Right lung (tissue), 10 donors: ENCODE data around the gene HMMR. TPM values are rescaled to one million over a fixed set of nuclear protein-coding genes. Genes with fewer than 3 reads are reported as not detected.
"Not testable (repeated sequence)": the region's sequence is repeated elsewhere in the genome, so short reads cannot be mapped to it uniquely, and the experiment has no call there.

Experiments used
- DNase-seq, 2 donors: peaks; one replicate each; pipeline ENCODE4 v3.0.0-alpha.2; 2013
- long read RNA-seq, 8 donors: transcript quantifications; one replicate each; lab custom pipeline, GENCODE V29; 2026
- polyA plus RNA-seq, 5 donors: library from polyadenylated mRNA; unstranded; fragments of 120-200 nt; gene quantifications; one replicate each; pipeline versions ENCODE4 v1.2.1 to v1.2.3, GENCODE V29; 2013; ENCODE audit warnings: inconsistent platforms in 1 of 5, low replicate concordance in 1 of 5; ENCODE audit not compliant: insufficient read length in 5 of 5, insufficient read depth in 1 of 5

Gene HMMR
- polyA plus RNA-seq, result 10 to 100 TPM in 4 of 5 donors, 1 to 10 TPM in 1; 9.6 to 30.9 (median 17.0) TPM
- long read RNA-seq, donor 1, partial matches to known transcripts, result 0 of 3 reads
- long read RNA-seq, donor 1, other reads (novel, unspliced or antisense), result 0 of 3 reads
- long read RNA-seq, donor 2, partial matches to known transcripts, result 0 of 3 reads
- long read RNA-seq, donor 2, other reads (novel, unspliced or antisense), result 0 of 3 reads
- long read RNA-seq, donor 3, result 0 reads
- long read RNA-seq, donor 4, result 0 reads
- long read RNA-seq, donor 5, partial matches to known transcripts, result 0 of 2 reads
- long read RNA-seq, donor 5, other reads (novel, unspliced or antisense), result 0 of 2 reads
- long read RNA-seq, donor 6, partial matches to known transcripts, result 22 of 22 reads
- long read RNA-seq, donor 6, other reads (novel, unspliced or antisense), result 0 of 22 reads
- long read RNA-seq, donor 7, partial matches to known transcripts, result 39 of 40 reads
- long read RNA-seq, donor 7, other reads (novel, unspliced or antisense), result 0 of 40 reads
- long read RNA-seq, donor 8, partial matches to known transcripts, result 0 of 1 reads
- long read RNA-seq, donor 8, other reads (novel, unspliced or antisense), result 0 of 1 reads

- DNase-seq, result no peak
These were observed at the start of gene HMMR for GRCh38 chr5:163460562-163461171. HMMR (plus strand) TSS chr5:163460632; CDS start chr5:163460693, 61 bp downstream.

- DNase-seq, result not testable (repeated sequence)
These were observed 44.8 kb upstream of the HMMR start for GRCh38 chr5:163415673-163416072.

GRCh38 chr5:163424836-163425235 is 35.6 kb upstream of the HMMR start:
- no peak for DNase-seq

- not testable (repeated sequence) for DNase-seq
These were observed 34.3 kb upstream of the HMMR start for GRCh38 chr5:163426128-163426527.

GRCh38 chr5:163432544-163432943 is 27.9 kb upstream of the HMMR start:
- DNase-seq, result no peak

- no peak for DNase-seq
These were observed 27.2 kb upstream of the HMMR start for GRCh38 chr5:163433271-163433670.

- no peak for DNase-seq
These were observed 26.0 kb upstream of the HMMR start for GRCh38 chr5:163434401-163434866.

- no peak for DNase-seq
These were observed 23.9 kb upstream of the HMMR start for GRCh38 chr5:163436515-163436914.

GRCh38 chr5:163437011-163437308 is 23.5 kb upstream of the HMMR start:
- DNase-seq, result no peak

- DNase-seq, result peak; percentile 92 to 93
These were observed 22.9 kb upstream of the HMMR start, which contains the start of gene CCNG1 for GRCh38 chr5:163437309-163438182. CCNG1 (plus strand) TSS chr5:163437595; CDS start chr5:163439257, 1,662 bp downstream.

- no peak for DNase-seq
These were observed 21.4 kb upstream of the HMMR start for GRCh38 chr5:163439092-163439425.

- DNase-seq, result no peak
These were observed 19.5 kb upstream of the HMMR start for GRCh38 chr5:163440954-163441353.

GRCh38 chr5:163444526-163444925 is 15.9 kb upstream of the HMMR start:
- DNase-seq, result no peak

GRCh38 chr5:163445345-163445744 is 15.1 kb upstream of the HMMR start:
- no peak for DNase-seq

- DNase-seq, result no peak
These were observed 13.2 kb upstream of the HMMR start for GRCh38 chr5:163447191-163447590.

GRCh38 chr5:163447875-163448274 is 12.6 kb upstream of the HMMR start:
- no peak for DNase-seq

- DNase-seq, result no peak
These were observed 11.9 kb upstream of the HMMR start for GRCh38 chr5:163448491-163448890.

GRCh38 chr5:163451489-163451888 is 8.9 kb upstream of the HMMR start:
- no peak for DNase-seq

- no peak for DNase-seq
These were observed 6.7 kb upstream of the HMMR start for GRCh38 chr5:163453705-163454104.

- not testable (repeated sequence) for DNase-seq
These were observed 5.0 kb upstream of the HMMR start for GRCh38 chr5:163455406-163455805.

- DNase-seq, result no peak
These were observed 4.3 kb upstream of the HMMR start for GRCh38 chr5:163456029-163456589.

- DNase-seq, result no peak
These were observed 3.6 kb upstream of the HMMR start for GRCh38 chr5:163456840-163457239.
